ENCODE measurements around the gene MEIOSIN. TPM values are rescaled to one million over a fixed set of nuclear protein-coding genes. Genes with fewer than 3 reads are reported as not detected.

MEIOSIN gene
- total and polyA plus RNA-seq, 2 of the 13 experiments (the other 11 are each of a cell fraction or from before 2014, with no cell fraction given): not detected

GRCh38 chr19:45769821-45770191 lies 36.6 kb downstream of the MEIOSIN start (continued):
- TF ChIP-seq IRF9 (CRISPR knock-in tag; IDR thresholded peaks at IDR 0.05; ENCODE audit: borderline replicate concordance): no peak
- TF ChIP-seq, protein P1, sequence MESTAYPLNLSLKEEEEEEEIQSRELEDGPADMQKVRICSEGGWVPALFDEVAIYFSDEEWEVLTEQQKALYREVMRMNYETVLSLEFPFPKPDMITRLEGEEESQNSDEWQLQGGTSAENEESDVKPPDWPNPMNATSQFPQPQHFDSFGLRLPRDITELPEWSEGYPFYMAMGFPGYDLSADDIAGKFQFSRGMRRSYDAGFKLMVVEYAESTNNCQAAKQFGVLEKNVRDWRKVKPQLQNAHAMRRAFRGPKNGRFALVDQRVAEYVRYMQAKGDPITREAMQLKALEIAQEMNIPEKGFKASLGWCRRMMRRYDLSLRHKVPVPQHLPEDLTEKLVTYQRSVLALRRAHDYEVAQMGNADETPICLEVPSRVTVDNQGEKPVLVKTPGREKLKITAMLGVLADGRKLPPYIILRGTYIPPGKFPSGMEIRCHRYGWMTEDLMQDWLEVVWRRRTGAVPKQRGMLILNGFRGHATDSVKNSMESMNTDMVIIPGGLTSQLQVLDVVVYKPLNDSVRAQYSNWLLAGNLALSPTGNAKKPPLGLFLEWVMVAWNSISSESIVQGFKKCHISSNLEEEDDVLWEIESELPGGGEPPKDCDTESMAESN (CRISPR knock-in tag; conservative IDR thresholded peaks at IDR 0.05): no peak; the same call in 1 of the 2 replicates
- TF ChIP-seq ZFP41 (CRISPR knock-in tag; IDR thresholded peaks at IDR 0.05; ENCODE audit: borderline replicate concordance): no peak
- TF ChIP-seq, protein P2, sequence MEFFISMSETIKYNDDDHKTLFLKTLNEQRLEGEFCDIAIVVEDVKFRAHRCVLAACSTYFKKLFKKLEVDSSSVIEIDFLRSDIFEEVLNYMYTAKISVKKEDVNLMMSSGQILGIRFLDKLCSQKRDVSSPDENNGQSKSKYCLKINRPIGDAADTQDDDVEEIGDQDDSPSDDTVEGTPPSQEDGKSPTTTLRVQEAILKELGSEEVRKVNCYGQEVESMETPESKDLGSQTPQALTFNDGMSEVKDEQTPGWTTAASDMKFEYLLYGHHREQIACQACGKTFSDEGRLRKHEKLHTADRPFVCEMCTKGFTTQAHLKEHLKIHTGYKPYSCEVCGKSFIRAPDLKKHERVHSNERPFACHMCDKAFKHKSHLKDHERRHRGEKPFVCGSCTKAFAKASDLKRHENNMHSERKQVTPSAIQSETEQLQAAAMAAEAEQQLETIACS (CRISPR knock-in tag; IDR thresholded peaks at IDR 0.05): no peak
- no peak for TF ChIP-seq RFX5 (IDR thresholded peaks at IDR 0.05; ENCODE audit: low read depth, low read length)
- no peak for TF ChIP-seq ARNT2 (CRISPR knock-in tag; IDR thresholded peaks at IDR 0.05; ENCODE audit: low read depth)
- no peak for TF ChIP-seq ZNF747 (CRISPR knock-in tag; IDR thresholded peaks at IDR 0.05; ENCODE audit: borderline replicate concordance)
- TF ChIP-seq HIVEP1 (CRISPR knock-in tag; IDR thresholded peaks at IDR 0.05): no peak
- TF ChIP-seq, protein P3, sequence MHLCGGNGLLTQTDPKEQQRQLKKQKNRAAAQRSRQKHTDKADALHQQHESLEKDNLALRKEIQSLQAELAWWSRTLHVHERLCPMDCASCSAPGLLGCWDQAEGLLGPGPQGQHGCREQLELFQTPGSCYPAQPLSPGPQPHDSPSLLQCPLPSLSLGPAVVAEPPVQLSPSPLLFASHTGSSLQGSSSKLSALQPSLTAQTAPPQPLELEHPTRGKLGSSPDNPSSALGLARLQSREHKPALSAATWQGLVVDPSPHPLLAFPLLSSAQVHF (CRISPR knock-in tag; IDR thresholded peaks at IDR 0.05): no peak; the same call in 1 of the 2 replicates
- no peak for TF ChIP-seq RCOR2 (CRISPR knock-in tag; IDR thresholded peaks at IDR 0.05)
- no peak for TF ChIP-seq CC2D1A (CRISPR knock-in tag; IDR thresholded peaks at IDR 0.05)
- 0 out of 2 replicates have a peak, but pooled peaks have one; percentile 6 for TF ChIP-seq ZNF589 (CRISPR knock-in tag; conservative IDR thresholded peaks at IDR 0.05)
- no peak for TF ChIP-seq YEATS4 (CRISPR knock-in tag; IDR thresholded peaks at IDR 0.05; ENCODE audit: borderline replicate concordance)
- TF ChIP-seq HNF1B (CRISPR knock-in tag; IDR thresholded peaks at IDR 0.05): no peak
- 0 out of 2 replicates have a peak, but pooled peaks have one; percentile 14 for TF ChIP-seq ZZZ3 (CRISPR knock-in tag; IDR thresholded peaks at IDR 0.05; ENCODE audit: borderline replicate concordance)
- TF ChIP-seq DPF2 (CRISPR knock-in tag; IDR thresholded peaks at IDR 0.05; ENCODE audit: borderline replicate concordance, low read depth): no peak
- TF ChIP-seq, protein P4, sequence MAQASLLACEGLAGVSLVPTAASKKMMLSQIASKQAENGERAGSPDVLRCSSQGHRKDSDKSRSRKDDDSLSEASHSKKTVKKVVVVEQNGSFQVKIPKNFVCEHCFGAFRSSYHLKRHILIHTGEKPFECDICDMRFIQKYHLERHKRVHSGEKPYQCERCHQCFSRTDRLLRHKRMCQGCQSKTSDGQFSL (CRISPR knock-in tag; IDR thresholded peaks at IDR 0.05): 0 out of 2 replicates have a peak, but pooled peaks have one; percentile 2

Data from HepG2 (cell line).